OCI-LY1 (cell line): ENCODE data around the gene MAP3K6.

Experiments used
- EZH2 ChIP-seq: fragments of 200-600 bp; sonication (generic), shearing (Covaris generic); IDR thresholded peaks from 2 replicates; pipeline ENCODE4 v1.8.0; 2017; ENCODE audit warnings: borderline replicate concordance, mixed run types, mild to moderate bottlenecking, antibody characterized with exemption, low read length, moderate library complexity, mixed read lengths
- TF ChIP-seq, protein P1 (sequence below): fragments of 200-600 bp; sonication (generic), shearing (Covaris generic); IDR thresholded peaks from 2 replicates; pipeline ENCODE4 v1.5.1; 2017; ENCODE audit warnings: mild to moderate bottlenecking, antibody characterized with exemption, low read length, moderate library complexity, mixed read lengths

DNA sequence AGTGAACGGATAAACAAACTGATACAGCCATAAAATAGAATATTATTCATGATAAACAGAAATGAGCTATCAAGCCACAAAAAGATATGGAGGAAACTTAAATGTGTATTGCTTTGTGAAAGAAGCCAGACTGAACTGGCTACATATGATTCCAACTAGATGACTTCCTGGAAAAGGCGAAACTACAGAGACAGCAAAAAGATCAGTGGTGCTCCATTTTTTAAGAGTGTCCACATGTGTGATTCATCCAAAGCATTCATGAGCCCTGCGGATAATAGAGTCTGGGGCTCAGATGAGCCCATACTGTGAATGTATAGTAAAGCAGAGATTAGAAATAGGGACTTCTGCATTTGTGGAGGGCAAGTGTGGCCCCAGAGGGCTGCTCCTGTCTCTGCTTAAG lies 52.6 kb downstream of the MAP3K6 start:
- TF ChIP-seq, protein P1, sequence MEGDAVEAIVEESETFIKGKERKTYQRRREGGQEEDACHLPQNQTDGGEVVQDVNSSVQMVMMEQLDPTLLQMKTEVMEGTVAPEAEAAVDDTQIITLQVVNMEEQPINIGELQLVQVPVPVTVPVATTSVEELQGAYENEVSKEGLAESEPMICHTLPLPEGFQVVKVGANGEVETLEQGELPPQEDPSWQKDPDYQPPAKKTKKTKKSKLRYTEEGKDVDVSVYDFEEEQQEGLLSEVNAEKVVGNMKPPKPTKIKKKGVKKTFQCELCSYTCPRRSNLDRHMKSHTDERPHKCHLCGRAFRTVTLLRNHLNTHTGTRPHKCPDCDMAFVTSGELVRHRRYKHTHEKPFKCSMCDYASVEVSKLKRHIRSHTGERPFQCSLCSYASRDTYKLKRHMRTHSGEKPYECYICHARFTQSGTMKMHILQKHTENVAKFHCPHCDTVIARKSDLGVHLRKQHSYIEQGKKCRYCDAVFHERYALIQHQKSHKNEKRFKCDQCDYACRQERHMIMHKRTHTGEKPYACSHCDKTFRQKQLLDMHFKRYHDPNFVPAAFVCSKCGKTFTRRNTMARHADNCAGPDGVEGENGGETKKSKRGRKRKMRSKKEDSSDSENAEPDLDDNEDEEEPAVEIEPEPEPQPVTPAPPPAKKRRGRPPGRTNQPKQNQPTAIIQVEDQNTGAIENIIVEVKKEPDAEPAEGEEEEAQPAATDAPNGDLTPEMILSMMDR: no peak
- no peak for TF ChIP-seq EZH2
